C4-2B (cell line): Measurements from ENCODE around the gene BOK.

ENCODE experiments used
- CTCF ChIP-seq: fragments of 450-650 bp; conservative IDR thresholded peaks from 2 replicates; pipeline ENCODE4 v1.5.1; 2017; ENCODE audit warnings: mild to moderate bottlenecking
- ZFX ChIP-seq: fragments of 450-650 bp; IDR thresholded peaks from 2 replicates; pipeline ENCODE4 v1.6.1; 2017

GRCh38 chr2:241545106-241545505 is 13.4 kb upstream of the BOK start:
- TF ChIP-seq CTCF (no peak), ZFX (no peak)
